ENCODE measurements around the gene KXD1. TPM values are rescaled to one million over a fixed set of nuclear protein-coding genes. Genes with fewer than 3 reads are reported as not detected.
"Not testable (repeated sequence)": the region's sequence is repeated elsewhere in the genome, so short reads cannot be mapped to it uniquely, and the experiment has no call there.

KXD1 gene
- total RNA-seq, 1 donor from 2014 or later = 128 TPM

DNA sequence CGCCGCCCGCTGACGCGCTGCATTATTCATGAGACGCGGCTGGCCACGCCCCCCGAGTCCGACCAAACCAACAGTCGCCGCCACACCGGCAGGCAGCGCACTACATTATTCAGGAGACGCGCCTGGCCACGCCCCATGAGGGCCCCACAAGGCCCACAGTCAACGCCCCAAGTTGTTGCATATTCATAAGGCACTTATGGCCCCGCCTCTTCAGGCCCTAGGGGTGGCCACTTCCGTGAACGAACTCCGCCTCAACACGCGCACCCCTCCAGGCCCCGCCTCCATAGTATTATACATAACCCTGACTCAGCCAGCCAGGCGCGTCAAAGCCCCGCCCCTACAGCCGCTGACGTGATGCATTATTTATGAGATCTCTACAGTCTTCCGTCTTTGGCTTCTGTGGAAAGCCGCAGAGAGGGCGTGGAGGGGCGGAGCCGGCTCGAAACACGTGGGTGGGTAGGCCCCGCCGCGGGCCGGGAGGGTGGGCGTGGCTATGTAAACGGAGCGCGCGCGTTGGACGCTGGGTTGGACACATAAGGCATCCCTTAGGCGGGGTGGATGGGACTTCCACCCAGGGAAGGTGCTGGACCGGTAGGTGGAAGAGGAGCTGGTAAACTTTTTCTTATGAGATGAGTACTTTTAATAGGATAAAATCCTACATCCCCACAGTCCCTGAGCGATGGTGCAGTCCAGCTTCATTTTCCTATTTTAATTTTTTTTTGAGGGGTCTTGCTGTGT lies 35.4 kb upstream of the KXD1 start:
- DNase-seq (ENCODE audit: low spot score) = peak; percentile 100
- Mint-ChIP-seq H3K27ac (peak overlapping the region; percentile 93), H3K9me3 (no peaks in the 10 kb centered on the region), H3K36me3 (ENCODE audit: low read depth) (no peaks in the 10 kb centered on the region), H3K27me3 (ENCODE audit: insufficient read depth) (no peaks in the 10 kb centered on the region), H3K4me3 (peak overlapping the region; percentile 91), H3K4me1 (ENCODE audit: low read depth) (peaks cover 12% of the 10 kb centered on the region)
- intact Hi-C loops (cut with micrococcal nuclease) = loop anchor here (1.0 kb wide), 16 partner anchors 22 to 670 kb away; partner anchors contain the start of genes ARMC6, BORCS8, COPE and DDX49

DNA sequence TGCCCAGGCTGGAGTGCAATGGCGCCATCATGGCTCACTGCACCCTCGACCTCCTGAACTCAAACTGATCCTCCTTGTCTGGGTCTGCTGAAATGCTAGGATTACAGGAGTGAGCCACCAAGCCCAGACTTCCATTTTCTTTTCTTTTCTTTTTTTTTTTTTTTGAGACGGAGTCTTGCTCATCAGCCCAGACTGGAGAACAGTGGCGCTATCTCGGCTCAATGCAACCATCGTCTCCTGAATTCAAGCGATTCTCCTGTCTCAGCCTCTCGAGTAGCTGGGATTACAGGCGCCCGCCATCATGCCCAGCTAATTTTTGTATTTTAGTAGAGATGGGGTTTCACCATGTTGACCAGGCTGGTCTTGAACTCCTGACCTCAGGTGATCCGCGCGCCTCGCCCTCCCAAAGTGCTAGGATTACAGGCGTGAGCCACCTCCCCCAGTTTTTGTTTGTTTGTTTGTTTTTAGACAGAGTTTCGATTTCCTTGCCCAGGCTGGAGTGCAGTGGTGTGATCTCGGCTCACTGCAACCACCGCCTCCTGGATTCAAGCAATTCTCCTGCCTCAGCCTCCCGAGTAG lies 34.7 kb upstream of the KXD1 start:
- H3K9me3 Mint-ChIP-seq; DNase-seq (ENCODE audit: low spot score); H3K27me3 Mint-ChIP-seq (ENCODE audit: insufficient read depth); H3K36me3 Mint-ChIP-seq (ENCODE audit: low read depth): not testable (repeated sequence)
- intact Hi-C loops (cut with micrococcal nuclease) = loop anchor here (1.0 kb wide), 16 partner anchors 21 to 669 kb away; partner anchors contain the start of genes ARMC6, BORCS8, COPE and DDX49
- Mint-ChIP-seq H3K4me1 (ENCODE audit: low read depth) (peaks cover 12% of the 10 kb centered on the region), H3K4me3 (peak overlapping the region; percentile 91), H3K27ac (peak overlapping the region; percentile 93)

DNA sequence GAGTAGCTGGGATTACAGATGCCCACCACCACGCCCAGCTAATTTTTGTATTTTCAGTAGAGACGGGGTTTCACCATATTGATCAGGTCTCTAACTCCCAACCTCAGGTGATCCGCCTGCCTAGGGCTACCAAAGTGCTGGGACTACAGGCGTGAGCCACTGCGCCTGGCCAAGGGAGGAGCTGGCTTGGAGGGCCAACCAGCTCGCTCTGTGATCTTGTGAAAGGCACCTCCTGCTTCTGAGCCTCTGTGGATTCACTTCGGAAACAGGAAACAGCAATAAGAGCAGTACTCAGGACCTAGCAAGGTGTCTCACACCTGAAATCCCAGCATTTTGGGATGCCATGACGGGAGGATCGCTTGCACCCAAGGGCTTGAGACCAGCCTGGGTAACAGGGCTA lies 33.8 kb upstream of the KXD1 start:
- no peak for DNase-seq (ENCODE audit: low spot score)
- Mint-ChIP-seq H3K4me1 (ENCODE audit: low read depth) (peaks cover 12% of the 10 kb centered on the region), H3K4me3 (no peak overlapping the region), H3K27ac (peak overlapping the region; percentile 29), H3K27me3 (ENCODE audit: insufficient read depth) (no peaks in the 10 kb centered on the region), H3K36me3 (ENCODE audit: low read depth) (no peaks in the 10 kb centered on the region), H3K9me3 (no peaks in the 10 kb centered on the region)
- intact Hi-C loops (cut with micrococcal nuclease) = no loop called here

DNA sequence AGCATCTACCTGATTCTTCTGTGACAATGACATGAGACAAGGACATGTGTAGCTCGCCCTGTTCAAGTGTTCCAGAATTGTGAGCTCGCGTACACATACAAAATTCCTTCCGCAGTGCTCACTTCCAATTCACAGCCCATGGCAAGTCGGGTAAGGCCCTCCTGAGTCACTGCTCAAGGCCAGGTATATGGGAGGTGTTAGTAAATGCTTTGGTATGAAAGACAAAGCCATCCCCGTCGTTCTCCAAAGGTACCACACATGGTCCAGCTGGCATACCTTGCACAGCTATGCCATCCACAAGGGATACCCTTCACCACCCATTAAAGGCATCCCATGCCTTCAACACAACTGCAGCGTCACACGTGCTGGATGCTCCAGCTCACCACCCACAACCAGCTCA lies 31.4 kb upstream of the KXD1 start:
- Mint-ChIP-seq H3K36me3 (ENCODE audit: low read depth) (no peaks in the 10 kb centered on the region), H3K9me3 (no peaks in the 10 kb centered on the region), H3K27me3 (ENCODE audit: insufficient read depth) (no peaks in the 10 kb centered on the region), H3K4me3 (no peak overlapping the region), H3K4me1 (ENCODE audit: low read depth) (no peaks in the 10 kb centered on the region), H3K27ac (no peak overlapping the region)
- intact Hi-C loops (cut with micrococcal nuclease) = no loop called here
- no peak for DNase-seq (ENCODE audit: low spot score)

DNA sequence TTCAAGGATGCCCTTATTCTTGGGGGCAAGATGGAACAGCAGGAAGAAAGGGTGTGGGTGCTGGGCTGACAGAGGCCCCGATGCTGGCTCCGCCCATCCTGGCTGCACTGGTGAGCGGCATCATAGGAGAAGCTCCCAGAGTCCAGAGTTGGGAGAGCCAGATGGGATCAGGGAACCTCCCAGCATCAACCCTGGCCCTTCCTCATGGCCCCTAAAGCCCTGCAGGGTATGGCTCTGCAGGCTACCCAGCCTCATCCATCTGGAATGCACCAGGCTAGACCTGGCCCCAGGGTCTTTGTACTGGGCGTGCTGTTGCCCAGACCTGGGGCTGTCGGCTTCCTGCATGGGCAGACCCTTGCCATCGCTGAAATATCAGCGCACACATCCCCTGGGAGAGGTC lies 27.9 kb upstream of the KXD1 start:
- no peak overlapping the region for H3K27ac Mint-ChIP-seq
- intact Hi-C loops (cut with micrococcal nuclease) = no loop called here
- H3K27me3 Mint-ChIP-seq (ENCODE audit: insufficient read depth) = no peaks in the 10 kb centered on the region
- no peaks in the 10 kb centered on the region for H3K9me3 Mint-ChIP-seq
- DNase-seq (ENCODE audit: low spot score) = no peak
- H3K4me3 Mint-ChIP-seq = no peak overlapping the region
- H3K4me1 Mint-ChIP-seq (ENCODE audit: low read depth) = no peaks in the 10 kb centered on the region
- peaks cover 4% of the 10 kb centered on the region for H3K36me3 Mint-ChIP-seq (ENCODE audit: low read depth)

DNA sequence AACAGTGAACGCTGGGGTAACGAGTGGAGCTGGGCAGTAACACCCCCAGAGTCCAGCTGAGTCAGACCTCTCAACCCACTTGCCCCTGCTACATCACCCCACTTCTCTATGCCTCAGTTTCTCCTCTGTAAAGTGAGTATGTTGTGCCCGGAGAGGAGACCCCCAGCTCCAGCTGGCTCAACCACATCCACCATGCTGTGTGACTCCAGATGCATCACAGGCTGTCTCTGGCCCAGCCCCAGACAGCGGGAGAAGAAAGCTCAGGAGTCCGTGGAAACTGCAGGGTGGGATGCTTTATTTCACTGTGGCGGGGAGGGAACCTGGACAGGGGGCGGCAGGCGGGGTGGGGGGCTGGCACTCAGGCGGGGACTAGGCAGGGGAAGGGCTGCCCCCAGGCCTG lies 26.2 kb upstream of the KXD1 start:
- no peaks in the 10 kb centered on the region for H3K9me3 Mint-ChIP-seq
- no peak for DNase-seq (ENCODE audit: low spot score)
- H3K27me3 Mint-ChIP-seq (ENCODE audit: insufficient read depth) = no peaks in the 10 kb centered on the region
- no peak overlapping the region for H3K27ac Mint-ChIP-seq
- H3K4me3 Mint-ChIP-seq = no peak overlapping the region
- H3K4me1 Mint-ChIP-seq (ENCODE audit: low read depth) = no peaks in the 10 kb centered on the region
- peaks cover 7% of the 10 kb centered on the region for H3K36me3 Mint-ChIP-seq (ENCODE audit: low read depth)
- intact Hi-C loops (cut with micrococcal nuclease) = no loop called here

DNA sequence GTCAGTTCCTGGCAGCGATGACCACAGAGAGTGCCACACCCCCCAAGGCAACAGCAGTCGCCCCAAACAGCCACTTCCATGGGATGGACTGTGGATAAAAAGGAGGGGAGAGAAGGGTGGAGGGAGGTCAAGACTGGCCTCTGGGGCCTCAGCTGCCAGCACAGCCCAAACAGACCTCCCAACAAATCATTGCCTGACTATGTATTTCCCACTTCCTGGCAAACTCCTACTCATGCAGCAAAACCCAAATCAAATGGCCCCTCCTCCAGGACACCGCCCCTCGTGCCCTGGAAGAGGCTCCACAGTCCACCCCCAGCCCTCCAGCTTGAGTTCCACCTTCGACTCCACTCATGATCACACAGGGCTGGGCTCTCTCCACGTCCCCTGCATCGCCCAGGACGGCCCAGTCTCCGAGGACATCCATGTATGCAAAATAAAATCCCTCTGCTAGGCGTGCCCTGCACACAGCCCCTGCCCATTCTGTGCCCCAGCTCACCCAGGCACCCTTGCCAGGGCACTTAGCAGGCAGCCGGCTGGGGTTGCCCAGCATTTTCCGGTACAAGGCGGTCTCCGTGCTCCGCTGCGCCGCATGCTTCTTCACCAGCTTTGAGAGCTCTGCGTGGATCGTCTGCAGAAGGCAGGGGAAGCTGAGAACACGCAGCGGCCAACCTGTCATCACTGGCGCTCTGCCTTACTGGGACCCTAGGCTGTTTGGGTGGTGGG lies 25.3 kb upstream of the KXD1 start:
- no peaks in the 10 kb centered on the region for H3K4me1 Mint-ChIP-seq (ENCODE audit: low read depth)
- peaks cover 10% of the 10 kb centered on the region for H3K36me3 Mint-ChIP-seq (ENCODE audit: low read depth)
- H3K27me3 Mint-ChIP-seq (ENCODE audit: insufficient read depth) = no peaks in the 10 kb centered on the region
- H3K27ac Mint-ChIP-seq = no peak overlapping the region
- H3K9me3 Mint-ChIP-seq = no peaks in the 10 kb centered on the region
- intact Hi-C loops (cut with micrococcal nuclease) = no loop called here
- no peak overlapping the region for H3K4me3 Mint-ChIP-seq
- no peak for DNase-seq (ENCODE audit: low spot score)

DNA sequence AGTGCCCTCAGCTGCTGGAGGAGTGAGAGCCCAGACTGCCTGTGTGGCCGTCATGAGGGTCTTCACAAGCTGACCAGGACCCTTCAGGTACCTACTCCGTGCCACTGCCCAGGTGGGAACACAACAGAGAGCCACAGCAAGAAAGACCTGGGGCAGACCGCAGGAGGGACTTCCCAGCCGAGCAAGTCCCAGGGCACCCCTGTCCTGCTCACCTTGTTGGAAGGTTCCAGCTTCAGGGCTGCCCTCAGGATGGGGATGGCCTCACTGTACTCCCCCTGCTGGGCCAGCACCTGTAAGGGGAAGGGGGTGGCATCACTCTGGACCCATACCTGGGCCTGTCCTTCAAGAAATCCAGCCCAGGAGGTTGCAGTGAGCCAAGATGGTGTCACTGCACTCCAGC lies 24.6 kb upstream of the KXD1 start:
- Mint-ChIP-seq H3K4me1 (ENCODE audit: low read depth) (no peaks in the 10 kb centered on the region), H3K27ac (no peak overlapping the region), H3K36me3 (ENCODE audit: low read depth) (peaks cover 13% of the 10 kb centered on the region), H3K4me3 (no peak overlapping the region), H3K27me3 (ENCODE audit: insufficient read depth) (no peaks in the 10 kb centered on the region), H3K9me3 (no peaks in the 10 kb centered on the region)
- intact Hi-C loops (cut with micrococcal nuclease) = no loop called here
- no peak for DNase-seq (ENCODE audit: low spot score)

DNA sequence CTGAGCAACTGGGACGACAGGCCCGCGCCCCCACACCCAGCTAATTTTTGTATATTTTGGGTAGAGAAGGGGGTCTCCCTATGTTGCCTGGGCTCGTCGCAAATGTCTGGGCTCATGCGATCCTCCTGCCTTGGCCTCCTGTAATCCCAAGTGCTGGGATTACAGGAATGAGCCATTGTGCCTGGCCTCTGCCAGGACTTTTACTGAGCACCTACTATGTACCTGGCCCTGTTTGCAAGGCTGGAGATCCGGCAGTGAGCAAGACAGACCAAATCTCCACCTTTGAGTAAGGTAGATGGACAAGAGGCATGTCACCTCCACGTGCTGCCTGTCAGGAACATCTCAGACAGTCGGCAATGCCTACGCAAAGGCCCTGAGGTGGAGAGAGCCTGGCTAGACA lies 21.2 kb upstream of the KXD1 start:
- Mint-ChIP-seq H3K4me1 (ENCODE audit: low read depth) (peaks cover 7% of the 10 kb centered on the region), H3K9me3 (no peaks in the 10 kb centered on the region), H3K36me3 (ENCODE audit: low read depth) (peaks cover 19% of the 10 kb centered on the region), H3K27me3 (ENCODE audit: insufficient read depth) (no peaks in the 10 kb centered on the region), H3K27ac (no peak overlapping the region), H3K4me3 (no peak overlapping the region)
- no peak for DNase-seq (ENCODE audit: low spot score)
- intact Hi-C loops (cut with micrococcal nuclease) = no loop called here

DNA sequence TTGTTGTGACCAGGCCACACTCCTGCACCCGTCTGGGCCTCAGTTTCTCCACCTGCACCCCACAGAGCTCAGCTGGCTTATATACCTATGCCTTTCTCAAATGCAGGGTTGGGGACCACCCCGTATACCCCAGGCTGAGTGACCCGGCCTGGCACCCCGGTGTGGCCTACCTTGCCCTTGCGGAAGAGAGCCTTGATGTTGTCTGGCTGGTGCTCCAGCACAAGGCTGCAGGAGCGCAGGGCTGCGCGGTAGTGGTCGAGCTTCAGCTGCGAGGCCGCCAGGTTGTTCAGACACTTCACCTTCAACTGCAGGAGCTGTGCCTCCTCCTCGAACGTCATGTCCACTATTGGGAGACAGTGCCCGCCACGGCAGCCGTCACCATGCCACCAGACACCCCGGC lies 20.2 kb upstream of the KXD1 start:
- no peak overlapping the region for H3K27ac Mint-ChIP-seq
- intact Hi-C loops (cut with micrococcal nuclease) = no loop called here
- no peaks in the 10 kb centered on the region for H3K27me3 Mint-ChIP-seq (ENCODE audit: insufficient read depth)
- H3K9me3 Mint-ChIP-seq = no peaks in the 10 kb centered on the region
- H3K4me1 Mint-ChIP-seq (ENCODE audit: low read depth) = peaks cover 13% of the 10 kb centered on the region
- no peak for DNase-seq (ENCODE audit: low spot score)
- H3K36me3 Mint-ChIP-seq (ENCODE audit: low read depth) = peaks cover 17% of the 10 kb centered on the region
- H3K4me3 Mint-ChIP-seq = no peak overlapping the region

DNA sequence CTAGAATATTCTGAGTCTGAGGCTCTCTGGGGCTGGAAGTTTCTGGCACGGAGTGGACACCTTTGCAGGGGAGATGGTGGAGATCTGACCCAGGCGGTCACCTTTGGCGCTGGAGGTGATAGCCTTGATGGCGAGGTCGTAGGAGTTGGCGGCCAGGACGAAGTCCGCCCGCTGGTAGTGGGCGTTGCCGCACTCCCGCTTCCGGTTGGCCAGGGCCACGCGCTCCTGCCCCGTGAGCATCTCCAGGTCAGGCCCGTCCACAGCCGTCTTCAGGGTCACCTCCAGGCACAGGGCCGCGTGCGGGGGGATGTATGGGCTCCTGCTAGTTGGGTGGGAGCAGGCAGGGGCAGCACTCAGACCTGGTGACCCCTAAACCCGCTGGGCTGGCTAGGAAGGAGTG lies 19.6 kb upstream of the KXD1 start:
- H3K27ac Mint-ChIP-seq = no peak overlapping the region
- intact Hi-C loops (cut with micrococcal nuclease) = no loop called here
- no peak for DNase-seq (ENCODE audit: low spot score)
- H3K27me3 Mint-ChIP-seq (ENCODE audit: insufficient read depth) = no peaks in the 10 kb centered on the region
- no peak overlapping the region for H3K4me3 Mint-ChIP-seq
- no peaks in the 10 kb centered on the region for H3K9me3 Mint-ChIP-seq
- H3K36me3 Mint-ChIP-seq (ENCODE audit: low read depth) = peaks cover 15% of the 10 kb centered on the region
- peaks cover 15% of the 10 kb centered on the region for H3K4me1 Mint-ChIP-seq (ENCODE audit: low read depth)

DNA sequence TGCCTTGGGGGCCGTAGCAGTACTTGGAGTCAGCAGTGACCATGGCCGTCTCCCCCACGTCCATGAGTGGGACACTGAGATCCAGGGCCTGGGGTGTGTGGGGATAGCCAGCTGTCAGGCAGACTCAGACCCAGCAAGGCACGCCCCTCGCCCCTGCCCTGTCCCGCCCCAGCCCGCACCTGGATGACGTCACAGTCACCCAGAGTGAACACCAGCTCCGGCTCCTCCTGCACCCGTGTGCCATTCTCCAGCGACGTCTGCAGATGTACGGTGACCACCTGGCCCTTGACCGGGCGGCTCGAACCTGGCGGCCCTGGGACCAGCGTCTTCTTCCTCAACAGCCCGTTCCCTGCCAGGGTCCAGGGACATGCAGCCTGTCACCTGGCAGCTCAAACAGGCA lies 18.3 kb upstream of the KXD1 start:
- H3K27ac Mint-ChIP-seq = no peak overlapping the region
- H3K27me3 Mint-ChIP-seq (ENCODE audit: insufficient read depth) = no peaks in the 10 kb centered on the region
- H3K4me3 Mint-ChIP-seq = no peak overlapping the region
- H3K9me3 Mint-ChIP-seq = no peaks in the 10 kb centered on the region
- peaks cover 23% of the 10 kb centered on the region for H3K4me1 Mint-ChIP-seq (ENCODE audit: low read depth)
- peaks cover 15% of the 10 kb centered on the region for H3K36me3 Mint-ChIP-seq (ENCODE audit: low read depth)
- intact Hi-C loops (cut with micrococcal nuclease) = no loop called here
- DNase-seq (ENCODE audit: low spot score) = no peak

DNA sequence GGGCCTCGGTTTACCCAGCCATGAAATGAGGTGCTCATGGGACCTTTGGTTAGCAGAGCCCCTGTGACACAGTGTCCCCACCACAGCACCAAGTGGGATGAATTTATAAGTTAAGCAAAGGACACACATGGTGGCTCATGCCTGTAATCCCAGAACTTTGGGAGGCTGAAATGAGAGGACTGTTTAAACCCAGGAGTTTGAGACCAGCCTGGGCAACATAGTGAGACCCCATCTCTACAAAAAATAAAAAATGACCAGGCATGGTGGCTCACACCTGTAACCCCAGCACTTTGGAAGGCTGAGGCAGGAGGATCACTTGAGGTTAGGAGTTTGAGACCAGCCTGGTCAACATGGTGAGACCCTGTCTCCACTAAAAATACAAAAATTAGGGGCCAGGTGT lies 17.5 kb upstream of the KXD1 start:
- Mint-ChIP-seq H3K36me3 (ENCODE audit: low read depth) (peaks cover 15% of the 10 kb centered on the region), H3K4me1 (ENCODE audit: low read depth) (peaks cover 27% of the 10 kb centered on the region)
- not testable (repeated sequence) for H3K9me3 Mint-ChIP-seq; H3K27me3 Mint-ChIP-seq (ENCODE audit: insufficient read depth); H3K4me3 Mint-ChIP-seq; DNase-seq (ENCODE audit: low spot score); H3K27ac Mint-ChIP-seq
- intact Hi-C loops (cut with micrococcal nuclease) = loop anchor here (5.0 kb wide), 1 partner anchor 348 kb away; the partner anchor contains the start of gene MPV17L2

Data from activated T-helper 1 cell treated with anti-CD3 and anti-CD28 coated beads, Interleukin-12 subunit alpha, Interleukin-12 subunit beta, Interleukin-2, Interleukin-4 antibody, amounts not matched to agents 30 ng/mL and 10 ng/mL and 1 ng/mL, durations not matched to agents 14 hours and 24 hours and 36 hours (primary cell).